Suppressor macrophage treated with lipopolysaccharide for 4 hours (primary cell): ENCODE measurements around the gene CNNM3.

Experiments
- DNase-seq: peaks from one replicate; pipeline ENCODE4 v3.0.0-alpha.2; 2020

CNNM3 gene

GRCh38 chr2:96866986-96867755 is 51.1 kb downstream of the CNNM3 start:
- DNase-seq = no peak

- DNase-seq = no peak
These were observed 51.9 kb downstream of the CNNM3 start for GRCh38 chr2:96867756-96868554.

- DNase-seq = peak; percentile 65
These were observed 52.6 kb downstream of the CNNM3 start for GRCh38 chr2:96868555-96869280.

- DNase-seq = no peak
These were observed 53.3 kb downstream of the CNNM3 start for GRCh38 chr2:96869281-96869821.

GRCh38 chr2:96869822-96870625 is 54.0 kb downstream of the CNNM3 start, which contains the start of gene SEMA4C:
TSS of gene SEMA4C (minus strand) at chr2:96870080. CDS start at chr2:96867886, 2,194 bp downstream.
- DNase-seq = no peak

GRCh38 chr2:96870626-96871255 is 54.7 kb downstream of the CNNM3 start:
- no peak for DNase-seq

- DNase-seq = no peak
These were observed 56.7 kb downstream of the CNNM3 start for GRCh38 chr2:96872591-96873349.

- DNase-seq = peak; percentile 86
These were observed 57.6 kb downstream of the CNNM3 start for GRCh38 chr2:96873651-96874096.

- peak; percentile 44 for DNase-seq
These were observed 58.2 kb downstream of the CNNM3 start for GRCh38 chr2:96874198-96874831.

GRCh38 chr2:96875498-96876268 is 59.6 kb downstream of the CNNM3 start:
- DNase-seq = no peak

- no peak for DNase-seq
These were observed 60.4 kb downstream of the CNNM3 start for GRCh38 chr2:96876269-96877041.

GRCh38 chr2:96877042-96877451 is 61.0 kb downstream of the CNNM3 start:
- no peak for DNase-seq

- no peak for DNase-seq
These were observed 61.6 kb downstream of the CNNM3 start for GRCh38 chr2:96877631-96878092.

GRCh38 chr2:96878171-96878570 is 62.1 kb downstream of the CNNM3 start:
- DNase-seq = no peak

GRCh38 chr2:96878796-96879544 is 62.9 kb downstream of the CNNM3 start:
- no peak for DNase-seq

- no peak for DNase-seq
These were observed 63.5 kb downstream of the CNNM3 start for GRCh38 chr2:96879545-96880040.

GRCh38 chr2:96880891-96881273 is 64.8 kb downstream of the CNNM3 start:
- DNase-seq = no peak
